ENCODE data around the gene SEC14L5. TPM values are rescaled to one million over a fixed set of nuclear protein-coding genes. Genes with fewer than 3 reads are reported as not detected.

Gene SEC14L5
- total RNA-seq, 8 experiments from 2014 or later: 0.04 to 2.0 (median 1.0) TPM

DNA sequence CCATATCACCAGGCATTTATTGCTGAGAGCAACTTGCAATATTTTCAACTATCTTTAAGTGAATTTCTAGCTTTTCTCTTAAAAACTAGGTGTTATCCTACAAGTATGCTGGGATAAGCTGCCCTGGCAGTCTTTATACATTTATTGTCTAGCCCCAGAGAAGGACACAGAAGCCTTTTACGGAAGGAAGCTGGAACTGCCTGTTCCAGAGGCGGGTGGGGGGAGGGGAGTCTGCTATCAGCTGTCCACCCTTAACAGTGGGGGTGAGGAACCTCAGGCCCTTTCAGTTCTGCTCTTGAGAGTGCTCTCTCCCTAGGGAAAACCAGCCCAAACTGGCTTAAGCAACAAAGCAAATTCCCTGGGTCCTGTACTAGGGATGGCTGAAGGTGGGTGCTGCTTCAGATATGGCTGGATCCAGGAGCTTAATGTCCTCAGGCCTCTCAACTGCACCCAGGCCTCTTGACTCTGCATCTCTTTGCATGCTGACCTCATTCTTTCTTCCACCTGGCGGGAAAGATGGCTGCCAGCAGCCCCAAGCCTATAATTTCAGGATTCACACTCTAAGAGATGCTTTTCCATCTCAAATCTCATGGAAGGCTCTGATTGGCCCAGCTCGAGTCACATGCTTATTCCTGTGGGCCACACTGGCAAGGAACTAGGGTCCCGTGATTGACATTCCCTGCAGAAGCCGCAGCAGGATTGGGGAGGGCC, 59.0 kb downstream of the SEC14L5 start:
- ATAC-seq (replicated peaks in 6 of 8): no peak
- no peak overlapping the region for H3K27ac ChIP-seq

GRCh38 chr16:5017678-5017969, 59.5 kb downstream of the SEC14L5 start:
- no peak for ATAC-seq (replicated peaks in 6 of 8)
- Histone ChIP-seq H3K4me3 (no peak overlapping the region), H3K4me1 (replicated peaks in 1 of 2) (no peaks in the 10 kb centered on the region), H3K27ac (no peak overlapping the region)
- 80 to 90% (median 83%) methylated on average over 1 to 5 of the region's 5 CpGs; no CpG with 5 or more reads in 6 of the 10 experiments for WGBS, 10 experiments
- in situ Hi-C loops (cut with MboI; ENCODE audit: low pct_unique_long_range_greater_than_20kb in 2 of 9, low sequenced_read_pairs in 9 of 9, unreplicated experiment in 9 of 9): no loop called here

More for the DNA sequence above, 59.0 kb downstream of the SEC14L5 start:
- no peaks in the 10 kb centered on the region for H3K4me1 ChIP-seq (replicated peaks in 1 of 2)
- no peak overlapping the region for H3K4me3 ChIP-seq
- 33 to 80% (median 60%) methylated on average over 1 to 4 of the region's 6 CpGs; no CpG with 5 or more reads in 4 of the 10 experiments for WGBS, 10 experiments
- in situ Hi-C loops (cut with MboI; ENCODE audit: low pct_unique_long_range_greater_than_20kb in 2 of 9, low sequenced_read_pairs in 9 of 9, unreplicated experiment in 9 of 9): no loop called here

GRCh38 chr16:5018793-5019192, 60.7 kb downstream of the SEC14L5 start:
- 0 to 62% (median 50%) methylated on average over 1 to 9 of the region's 9 CpGs; no CpG with 5 or more reads in 1 of the 10 experiments for WGBS, 10 experiments
- H3K4me1 ChIP-seq (replicated peaks in 1 of 2): no peaks in the 10 kb centered on the region
- no peak overlapping the region for H3K4me3 ChIP-seq
- in situ Hi-C loops (cut with MboI; ENCODE audit: low pct_unique_long_range_greater_than_20kb in 2 of 9, low sequenced_read_pairs in 9 of 9, unreplicated experiment in 9 of 9): no loop called here
- no peak overlapping the region for H3K27ac ChIP-seq
- no peak for ATAC-seq (replicated peaks in 6 of 8)

- ATAC-seq (replicated peaks in 6 of 8): no peak
- in situ Hi-C loops (cut with MboI; ENCODE audit: low pct_unique_long_range_greater_than_20kb in 2 of 9, low sequenced_read_pairs in 9 of 9, unreplicated experiment in 9 of 9): no loop called here
- WGBS, 10 experiments: 0 to 81% (median 33%) methylated on average over 1 to 5 of the region's 6 CpGs; no CpG with 5 or more reads in 4 of the 10 experiments
- Histone ChIP-seq H3K27ac (no peak overlapping the region), H3K4me3 (no peak overlapping the region), H3K4me1 (replicated peaks in 1 of 2) (no peaks in the 10 kb centered on the region)
These were observed 61.6 kb downstream of the SEC14L5 start for GRCh38 chr16:5019775-5020174.

DNA sequence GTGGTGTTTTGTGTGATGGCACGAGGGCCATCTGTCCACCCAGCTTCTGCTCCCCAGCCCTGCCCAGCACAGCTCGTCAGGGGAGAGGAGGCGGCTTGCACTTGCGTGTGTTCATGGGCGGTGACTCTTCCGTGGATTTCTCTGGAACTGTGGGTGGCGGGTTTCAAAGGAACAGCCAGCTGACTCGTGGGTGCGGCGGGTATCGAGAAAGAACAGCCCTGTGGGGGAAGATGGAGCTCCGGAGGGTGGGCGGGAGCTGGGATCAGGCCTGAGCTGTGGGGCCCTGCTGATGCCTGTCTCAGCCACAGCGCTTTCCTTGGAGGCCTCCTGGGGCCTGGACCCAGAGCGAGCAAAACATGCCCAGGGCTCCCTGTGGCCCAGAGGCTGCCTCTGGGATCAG, 62.4 kb downstream of the SEC14L5 start:
- Histone ChIP-seq H3K4me3 (no peak overlapping the region), H3K4me1 (replicated peaks in 1 of 2) (no peaks in the 10 kb centered on the region), H3K27ac (no peak overlapping the region)
- 33% methylated on average over 1 of the region's 15 CpGs; no CpG with 5 or more reads in 9 of the 10 experiments for WGBS, 10 experiments
- in situ Hi-C loops (cut with MboI; ENCODE audit: low pct_unique_long_range_greater_than_20kb in 2 of 9, low sequenced_read_pairs in 9 of 9, unreplicated experiment in 9 of 9): no loop called here
- ATAC-seq (replicated peaks in 6 of 8): peak in 3 of 8 experiments; percentile 9 to 82 (median 56)

DNA sequence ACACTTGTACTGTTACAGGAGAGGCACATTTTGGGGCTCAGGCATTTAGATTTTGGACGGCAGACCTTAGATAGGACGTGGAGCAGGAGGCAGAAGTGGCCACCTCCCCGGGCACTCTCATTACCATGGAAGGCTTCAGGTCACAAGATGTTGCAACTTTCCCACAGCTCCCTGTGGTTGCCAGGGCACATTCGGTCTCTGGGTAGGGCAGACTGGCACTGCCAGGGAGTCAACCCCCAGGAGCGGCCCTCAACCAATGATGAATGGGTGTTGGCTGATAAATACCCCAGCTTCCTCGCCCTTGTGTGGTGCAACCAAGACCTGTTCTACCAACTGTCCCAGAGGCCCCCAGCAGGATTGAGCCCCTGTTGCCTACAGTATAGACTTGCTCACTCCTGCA, 64.4 kb downstream of the SEC14L5 start:
- H3K27ac ChIP-seq: no peak overlapping the region
- H3K4me1 ChIP-seq (replicated peaks in 1 of 2): no peaks in the 10 kb centered on the region
- ATAC-seq (replicated peaks in 6 of 8): no peak
- H3K4me3 ChIP-seq: no peak overlapping the region
- in situ Hi-C loops (cut with MboI; ENCODE audit: low pct_unique_long_range_greater_than_20kb in 2 of 9, low sequenced_read_pairs in 9 of 9, unreplicated experiment in 9 of 9): no loop called here
- WGBS, 10 experiments: 60 to 85% (median 78%) methylated on average over 1 to 6 of the region's 6 CpGs; no CpG with 5 or more reads in 7 of the 10 experiments

- H3K27ac ChIP-seq: no peak overlapping the region
- H3K4me3 ChIP-seq: no peak overlapping the region
- in situ Hi-C loops (cut with MboI; ENCODE audit: low pct_unique_long_range_greater_than_20kb in 2 of 9, low sequenced_read_pairs in 9 of 9, unreplicated experiment in 9 of 9): no loop called here
- no peaks in the 10 kb centered on the region for H3K4me1 ChIP-seq (replicated peaks in 1 of 2)
- peak in 7 of 8 experiments; percentile 6 to 62 (median 10) for ATAC-seq (replicated peaks in 6 of 8)
- 17 to 90% (median 75%) methylated on average over 1 to 3 of the region's 4 CpGs; no CpG with 5 or more reads in 5 of the 10 experiments for WGBS, 10 experiments
These were observed 66.5 kb downstream of the SEC14L5 start for GRCh38 chr16:5024632-5025031.

DNA sequence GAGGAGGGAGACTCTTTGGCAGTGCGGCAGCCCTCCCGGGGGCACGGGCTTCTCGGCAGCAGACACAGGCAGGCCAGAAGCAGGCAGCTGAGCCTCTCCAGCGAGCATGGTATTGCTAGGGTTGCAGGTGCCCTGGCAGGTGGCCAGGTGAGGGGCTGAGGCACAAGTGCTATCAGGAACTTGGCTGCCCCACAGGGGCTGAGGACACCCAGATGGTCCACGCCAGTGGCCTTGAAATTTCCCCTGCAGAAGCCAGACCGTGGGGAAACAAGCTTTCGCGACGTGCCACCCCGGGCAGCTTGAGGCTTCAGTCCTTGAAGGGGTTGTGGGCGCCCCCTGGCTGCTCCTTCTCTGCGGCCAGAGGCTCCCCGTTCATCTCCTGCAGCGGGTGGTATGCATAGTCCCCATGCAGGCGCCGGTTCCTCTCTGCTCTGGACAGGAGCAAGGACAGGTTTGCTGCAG, 67.1 kb downstream of the SEC14L5 start:
- Histone ChIP-seq H3K27ac (no peak overlapping the region), H3K4me1 (replicated peaks in 1 of 2) (no peaks in the 10 kb centered on the region), H3K4me3 (no peak overlapping the region)
- peak in 6 of 8 experiments; percentile 68 to 92 (median 89) for ATAC-seq (replicated peaks in 6 of 8)
- 13 to 100% (median 31%) methylated on average over 1 to 6 of the region's 17 CpGs; no CpG with 5 or more reads in 5 of the 10 experiments for WGBS, 10 experiments
- in situ Hi-C loops (cut with MboI; ENCODE audit: low pct_unique_long_range_greater_than_20kb in 2 of 9, low sequenced_read_pairs in 9 of 9, unreplicated experiment in 9 of 9): no loop called here

- no peaks in the 10 kb centered on the region for H3K4me1 ChIP-seq (replicated peaks in 1 of 2)
- in situ Hi-C loops (cut with MboI; ENCODE audit: low pct_unique_long_range_greater_than_20kb in 2 of 9, low sequenced_read_pairs in 9 of 9, unreplicated experiment in 9 of 9): no loop called here
- H3K27ac ChIP-seq: no peak overlapping the region
- H3K4me3 ChIP-seq: no peak overlapping the region
- WGBS, 10 experiments: 71 to 100% (median 80%) methylated on average over 1 to 3 of the region's 8 CpGs; no CpG with 5 or more reads in 5 of the 10 experiments
- no peak for ATAC-seq (replicated peaks in 6 of 8)
These were observed 68.5 kb downstream of the SEC14L5 start for GRCh38 chr16:5026664-5027063.

DNA sequence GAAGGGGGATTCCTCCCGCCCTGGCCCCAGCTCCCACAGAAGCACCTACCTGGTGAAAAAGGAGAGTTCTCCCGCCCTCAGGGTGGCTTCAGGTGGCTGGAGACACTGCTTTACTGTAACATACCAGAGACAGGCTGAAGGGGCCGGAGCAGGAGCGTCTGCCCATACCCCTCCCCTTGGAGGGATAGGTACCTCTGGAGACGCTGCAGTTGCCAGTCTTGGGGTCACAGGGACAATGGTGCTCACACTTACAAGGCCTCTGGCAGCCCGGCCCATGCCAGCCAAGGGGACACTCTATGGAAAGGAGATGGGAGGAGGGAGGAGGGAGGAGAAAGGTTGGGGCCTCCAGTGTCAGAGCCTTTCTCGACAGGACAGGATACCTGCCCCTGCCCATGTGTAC, 69.0 kb downstream of the SEC14L5 start:
- ATAC-seq (replicated peaks in 6 of 8): no peak
- no peak overlapping the region for H3K4me3 ChIP-seq
- H3K27ac ChIP-seq: no peak overlapping the region
- 71 to 100% (median 85%) methylated on average over 1 of the region's 7 CpGs; no CpG with 5 or more reads in 6 of the 10 experiments for WGBS, 10 experiments
- in situ Hi-C loops (cut with MboI; ENCODE audit: low pct_unique_long_range_greater_than_20kb in 2 of 9, low sequenced_read_pairs in 9 of 9, unreplicated experiment in 9 of 9): no loop called here
- H3K4me1 ChIP-seq (replicated peaks in 1 of 2): no peaks in the 10 kb centered on the region

GRCh38 chr16:5027575-5028235, 69.6 kb downstream of the SEC14L5 start:
- no peak overlapping the region for H3K4me3 ChIP-seq
- H3K27ac ChIP-seq: no peak overlapping the region
- no peak for ATAC-seq (replicated peaks in 6 of 8)
- in situ Hi-C loops (cut with MboI; ENCODE audit: low pct_unique_long_range_greater_than_20kb in 2 of 9, low sequenced_read_pairs in 9 of 9, unreplicated experiment in 9 of 9): no loop called here
- peaks cover 0 to under 1% of the 10 kb centered on the region in 2 donors for H3K4me1 ChIP-seq (replicated peaks in 1 of 2)
- 90 to 100% (median 94%) methylated on average over 1 to 9 of the region's 32 CpGs; no CpG with 5 or more reads in 6 of the 10 experiments for WGBS, 10 experiments

DNA sequence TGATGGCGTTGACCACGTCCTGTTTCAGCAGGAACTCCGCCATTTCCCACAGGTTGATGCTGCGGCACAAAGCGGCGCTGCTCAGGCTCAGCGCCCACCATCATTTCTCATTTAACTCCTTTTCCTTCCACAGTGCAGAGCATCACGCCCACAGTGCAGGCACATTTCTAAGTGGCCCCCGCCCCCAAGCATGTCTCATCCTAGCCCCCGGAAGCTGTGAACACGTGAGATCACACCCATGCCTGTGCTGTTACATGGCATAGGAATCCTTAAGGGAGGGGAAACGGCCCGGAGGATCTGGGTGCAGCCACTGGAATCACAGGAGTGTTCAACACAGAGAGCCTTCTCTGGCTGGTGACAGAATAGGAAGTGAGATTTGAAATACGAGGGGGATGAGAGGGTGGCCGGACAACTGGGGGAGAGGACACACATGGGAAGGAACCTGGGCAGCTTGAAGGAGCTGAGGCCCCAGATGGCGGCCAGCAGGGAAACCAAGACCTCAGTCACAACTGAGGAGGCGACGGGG, 70.9 kb downstream of the SEC14L5 start:
- Histone ChIP-seq H3K4me3 (no peak overlapping the region), H3K27ac (no peak overlapping the region), H3K4me1 (replicated peaks in 1 of 2) (peaks cover 3 to 4% of the 10 kb centered on the region in 2 donors)
- in situ Hi-C loops (cut with MboI; ENCODE audit: low pct_unique_long_range_greater_than_20kb in 2 of 9, low sequenced_read_pairs in 9 of 9, unreplicated experiment in 9 of 9): no loop called here
- no peak for ATAC-seq (replicated peaks in 6 of 8)
- 20 to 100% (median 90%) methylated on average over 1 to 11 of the region's 18 CpGs; no CpG with 5 or more reads in 2 of the 10 experiments for WGBS, 10 experiments

DNA sequence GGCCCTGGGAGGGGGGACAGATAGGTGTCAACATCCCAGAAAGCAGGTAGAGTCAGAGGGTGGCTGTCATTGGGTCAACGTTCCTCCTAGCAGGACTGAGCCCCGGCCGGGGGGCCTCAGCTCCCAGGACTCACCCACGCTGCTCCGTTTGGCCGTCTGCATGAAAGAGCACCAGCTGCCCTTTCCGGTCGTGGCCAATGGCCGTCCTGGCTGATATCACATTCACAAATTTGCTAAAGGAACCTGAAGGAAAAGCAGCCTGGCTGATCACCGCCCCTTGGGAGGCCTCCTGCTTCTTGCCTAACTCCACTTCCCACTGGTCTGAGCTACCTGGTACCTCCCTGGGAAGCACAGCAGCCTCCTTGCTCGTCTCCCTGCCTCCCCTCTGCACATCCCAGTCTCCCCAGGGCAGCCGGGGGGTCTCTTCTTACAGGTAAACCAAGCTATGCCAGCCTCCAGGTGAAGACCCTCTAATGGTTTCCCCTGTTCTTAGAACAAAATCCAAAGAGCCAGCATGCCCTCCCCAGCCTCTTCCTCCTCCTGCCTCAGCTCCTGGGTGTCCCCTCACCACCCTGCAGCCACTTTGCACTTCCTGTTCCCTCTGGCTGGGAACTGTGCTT, 72.2 kb downstream of the SEC14L5 start:
- WGBS, 10 experiments: 40 to 100% (median 79%) methylated on average over 1 to 11 of the region's 12 CpGs; no CpG with 5 or more reads in 4 of the 10 experiments
- Histone ChIP-seq H3K4me1 (replicated peaks in 1 of 2) (peaks cover 7 to 14% of the 10 kb centered on the region in 2 donors), H3K27ac (no peak overlapping the region), H3K4me3 (no peak overlapping the region)
- in situ Hi-C loops (cut with MboI; ENCODE audit: low pct_unique_long_range_greater_than_20kb in 2 of 9, low sequenced_read_pairs in 9 of 9, unreplicated experiment in 9 of 9): no loop called here
- no peak for ATAC-seq (replicated peaks in 6 of 8)
